Measurements from ENCODE around the gene CHD9NB.
A peak's percentile ranks its signal among the peaks of the same experiment; 100 is the strongest.

CHD9NB gene

DNA sequence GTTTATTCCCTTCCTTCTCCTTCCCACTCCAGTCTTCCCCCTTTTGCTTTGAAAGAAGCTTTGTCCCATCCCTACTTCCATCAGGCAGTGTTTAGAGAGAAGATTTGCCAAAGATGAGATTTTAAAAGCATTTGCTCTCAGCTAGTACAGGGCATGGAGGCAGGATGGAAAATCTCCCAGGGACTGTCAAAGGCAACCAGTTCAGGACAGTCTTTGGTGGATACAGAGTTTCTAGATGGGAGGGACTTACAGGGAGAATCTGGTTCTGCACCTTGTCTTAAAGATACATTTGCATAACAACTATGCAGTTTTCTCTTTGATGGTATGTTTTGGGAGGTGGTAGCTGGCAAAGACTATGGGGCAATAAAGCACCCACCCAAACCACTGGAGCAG, 28.3 kb upstream of the CHD9NB start:
- peaks cover 7% of the 10 kb centered on the region; the same call in 1 of the 2 replicates for H3K4me1 ChIP-seq (ENCODE audit: control insufficient read depth, insufficient read depth, low read length)
- H3K27ac ChIP-seq (ENCODE audit: extremely low read depth, low read depth, low read length) = no peak overlapping the region
- H3K36me3 ChIP-seq (ENCODE audit: control insufficient read depth in 2 of 2, insufficient read depth in 1 of 2, low read length in 2 of 2) = no peaks in the 10 kb centered on the region; a peak in 1 of 3 replicates
- H3K4me3 ChIP-seq (ENCODE audit: low read depth, low read length) = no peak overlapping the region
- H3K9me3 ChIP-seq (ENCODE audit: control insufficient read depth, insufficient read depth, low read depth, low read length) = no peaks in the 10 kb centered on the region
- TF ChIP-seq ZFHX2 (tag by site-specific recombination; conservative IDR thresholded peaks at IDR 0.05) (no peak), ZNF19 (tag by site-specific recombination; IDR thresholded peaks at IDR 0.05; ENCODE audit: low read depth) (no peak), BCL11A (tag by site-specific recombination; IDR thresholded peaks at IDR 0.05; ENCODE audit: low read depth) (no peak), ZNF248 (tag by site-specific recombination; IDR thresholded peaks at IDR 0.05) (no peak), ZBTB48 (tag by site-specific recombination; IDR thresholded peaks at IDR 0.05) (no peak)
- POLR2A ChIA-PET = no interaction called here
- CTCF ChIA-PET = interaction anchor here (0.7 kb wide), 1 partner anchor 168 kb away, joined by 3 read pairs; no protein-coding TSS in a partner anchor

DNA sequence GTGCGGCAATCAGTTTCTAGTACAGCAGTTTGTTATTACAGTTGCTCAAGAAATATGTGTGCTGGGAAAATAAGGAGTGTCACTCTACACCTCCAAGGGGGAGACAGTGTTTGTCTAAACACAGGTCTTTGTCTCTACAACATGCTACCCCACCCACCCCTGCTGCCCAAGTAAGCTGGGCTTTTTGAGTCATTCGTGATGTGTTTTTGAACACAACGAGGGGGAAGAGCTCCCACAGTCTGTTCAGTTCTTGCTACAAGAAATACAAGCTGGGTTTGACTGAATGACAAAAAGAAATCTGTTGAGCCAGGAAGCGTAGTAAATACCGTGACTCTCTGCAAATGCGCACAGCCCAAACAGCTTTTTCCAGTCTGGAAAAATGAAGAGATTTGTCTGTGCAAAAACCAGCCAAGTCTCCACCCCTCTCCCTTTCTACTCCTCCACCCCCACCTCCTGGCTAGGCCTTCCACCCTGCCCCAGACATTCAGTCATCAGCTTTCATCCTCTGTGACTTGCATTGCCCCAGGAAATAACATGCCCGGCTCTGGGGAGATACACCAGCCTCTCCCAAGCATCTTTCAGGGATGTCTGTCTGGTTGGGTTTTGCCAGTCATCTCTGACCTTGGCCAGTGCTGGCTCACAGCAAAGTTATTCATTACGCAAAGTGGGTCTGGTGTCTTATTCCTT, 27.8 kb upstream of the CHD9NB start:
- Histone ChIP-seq H3K36me3 (ENCODE audit: control insufficient read depth in 2 of 2, insufficient read depth in 1 of 2, low read length in 2 of 2) (no peaks in the 10 kb centered on the region; a peak in 1 of 3 replicates), H3K27ac (ENCODE audit: extremely low read depth, low read depth, low read length) (no peak overlapping the region), H3K4me1 (ENCODE audit: control insufficient read depth, insufficient read depth, low read length) (0 out of 2 replicates have a peak, but pooled peaks cover 2% of the 10 kb centered on the region), H3K4me3 (ENCODE audit: low read depth, low read length) (no peak overlapping the region), H3K9me3 (ENCODE audit: control insufficient read depth, insufficient read depth, low read depth, low read length) (no peaks in the 10 kb centered on the region)
- CTCF ChIA-PET = interaction anchor here (0.7 to 1.2 kb wide), 2 partner anchors 12 to 169 kb away, joined by 3 to 4 read pairs; no protein-coding TSS in a partner anchor
- TF ChIP-seq PRDM10 (tag by site-specific recombination; IDR thresholded peaks at IDR 0.05) (peak; percentile 58), EGR2 (tag by site-specific recombination; IDR thresholded peaks at IDR 0.05; ENCODE audit: low read depth) (peak; percentile 5; the same call in 1 of the 2 replicates), ZNF792 (tag by site-specific recombination; IDR thresholded peaks at IDR 0.05) (no peak)
- POLR2A ChIA-PET = no interaction called here

- CTCF ChIA-PET = interaction anchor here (1.2 kb wide), 1 partner anchor 11 kb away, joined by 4 read pairs; no protein-coding TSS in a partner anchor
- H3K27ac ChIP-seq (ENCODE audit: extremely low read depth, low read depth, low read length) = no peak overlapping the region
- H3K4me1 ChIP-seq (ENCODE audit: control insufficient read depth, insufficient read depth, low read length) = 0 out of 2 replicates have a peak, but pooled peaks cover 2% of the 10 kb centered on the region
- no peak overlapping the region for H3K4me3 ChIP-seq (ENCODE audit: low read depth, low read length)
- POLR2A ChIA-PET = no interaction called here
- no peaks in the 10 kb centered on the region for H3K9me3 ChIP-seq (ENCODE audit: control insufficient read depth, insufficient read depth, low read depth, low read length)
- no peak for TF ChIP-seq ZNF292 (tag by site-specific recombination; IDR thresholded peaks at IDR 0.05; ENCODE audit: borderline replicate concordance, low read depth)
- no peak for TF ChIP-seq ZNF530 (tag by site-specific recombination; IDR thresholded peaks at IDR 0.05; ENCODE audit: low read depth)
- TF ChIP-seq ZNF202 (tag by site-specific recombination; IDR thresholded peaks at IDR 0.05; ENCODE audit: borderline replicate concordance) = no peak
- TF ChIP-seq MEIS1 (CRISPR knock-in tag; IDR thresholded peaks at IDR 0.05; ENCODE audit: borderline replicate concordance) = no peak
- TF ChIP-seq ZNF654 (tag by site-specific recombination; IDR thresholded peaks at IDR 0.05; ENCODE audit: low read depth) = no peak
- TF ChIP-seq ZNF560 (tag by site-specific recombination; IDR thresholded peaks at IDR 0.05; ENCODE audit: borderline replicate concordance) = no peak
- TF ChIP-seq ZNF2 (tag by site-specific recombination; IDR thresholded peaks at IDR 0.05) = no peak
- TF ChIP-seq GLIS1 (tag by site-specific recombination; IDR thresholded peaks at IDR 0.05) = no peak
- TF ChIP-seq ZNF366 (tag by site-specific recombination; conservative IDR thresholded peaks at IDR 0.05) = no peak
- no peaks in the 10 kb centered on the region; a peak in 1 of 3 replicates for H3K36me3 ChIP-seq (ENCODE audit: control insufficient read depth in 2 of 2, insufficient read depth in 1 of 2, low read length in 2 of 2)
Observed at GRCh38 chr16:53078765-53079485, 26.2 kb upstream of the CHD9NB start.

Measured in HEK293 (cell line).